HepG2 (cell line): ENCODE measurements around the gene ALOX12. TPM values are rescaled to one million over a fixed set of nuclear protein-coding genes. Genes with fewer than 3 reads are reported as not detected.
A peak's percentile ranks its signal among the peaks of the same experiment; 100 is the strongest.

Source experiments
- ASH2L ChIP-seq: fragments of 300-600, 200-600 bp; sonication (generic); IDR thresholded peaks from 2 replicates; pipeline ENCODE4 v1.7.0; 2017; ENCODE audit warnings: low read depth, mild to moderate bottlenecking, moderate library complexity, mixed read lengths, low read length; ENCODE audit not compliant: insufficient read length
- FOXC1 ChIP-seq: sonication (generic); formaldehyde crosslinking; IDR thresholded peaks from 2 replicates; pipeline ENCODE4 v1.8.0; 2022; ENCODE audit warnings: mild to moderate bottlenecking, missing genetic modification reagents, borderline replicate concordance
- GATAD1 ChIP-seq: IDR thresholded peaks from 2 replicates; pipeline ENCODE4 v1.6.1; 2016; ENCODE audit warnings: missing genetic modification reagents, missing compliant biosample characterization
- HES4 ChIP-seq: sonication (generic); formaldehyde crosslinking; IDR thresholded peaks from 2 replicates; pipeline ENCODE4 v1.9.0; 2021; ENCODE audit warnings: mild to moderate bottlenecking, missing genetic modification reagents, borderline replicate concordance
- HNRNPL ChIP-seq: fragments of 200-400 bp; formaldehyde crosslinking; IDR thresholded peaks from 2 replicates; pipeline ENCODE4 v1.6.1; 2017; ENCODE audit warnings: mild to moderate bottlenecking, low read depth, low read length
- MBNL3 ChIP-seq: fragments of 250-450 bp; sonication (Bioruptor Pico); conservative IDR thresholded peaks from 2 replicates; pipeline ENCODE4 v1.8.0; 2022; ENCODE audit warnings: mild to moderate bottlenecking, inconsistent platforms
- MLLT10 ChIP-seq: sonication (generic); formaldehyde crosslinking; IDR thresholded peaks from 2 replicates; pipeline ENCODE4 v1.4.0; 2020; ENCODE audit warnings: missing genetic modification reagents
- ONECUT2 ChIP-seq: sonication (generic); formaldehyde crosslinking; IDR thresholded peaks from 2 replicates; pipeline ENCODE4 v1.4.0; 2020; ENCODE audit warnings: missing genetic modification reagents
- PAWR ChIP-seq: sonication (generic); formaldehyde crosslinking; IDR thresholded peaks from 2 replicates; pipeline ENCODE4 v1.4.0; 2020; ENCODE audit warnings: missing genetic modification reagents, mild to moderate bottlenecking, borderline replicate concordance
- SMAD1 ChIP-seq: sonication (generic); formaldehyde crosslinking; IDR thresholded peaks from 2 replicates; pipeline ENCODE4 v1.4.0; 2020; ENCODE audit warnings: missing genetic modification reagents, low read depth, mild to moderate bottlenecking, borderline replicate concordance
- SP140L ChIP-seq: sonication (generic); formaldehyde crosslinking; IDR thresholded peaks from 2 replicates; pipeline ENCODE4 v1.4.0; 2020; ENCODE audit warnings: missing genetic modification reagents, borderline replicate concordance
- YEATS2 ChIP-seq: sonication (generic); formaldehyde crosslinking; IDR thresholded peaks from 2 replicates; pipeline ENCODE4 v1.4.0; 2020; ENCODE audit warnings: missing genetic modification reagents, borderline replicate concordance
- ZBTB14 ChIP-seq: sonication (generic); formaldehyde crosslinking; IDR thresholded peaks from 2 replicates; pipeline ENCODE4 v1.4.0; 2020; ENCODE audit warnings: missing genetic modification reagents
- ZNF441 ChIP-seq: sonication (generic); formaldehyde crosslinking; IDR thresholded peaks from 2 replicates; pipeline ENCODE4 v1.7.0; 2021; ENCODE audit warnings: missing genetic modification reagents, borderline replicate concordance
- ZNF546 ChIP-seq: sonication (generic); formaldehyde crosslinking; conservative IDR thresholded peaks from 2 replicates; pipeline ENCODE4 v1.8.1; 2023; ENCODE audit warnings: mild to moderate bottlenecking, missing genetic modification reagents
- ZNF572 ChIP-seq: sonication (generic); formaldehyde crosslinking; IDR thresholded peaks from 2 replicates; pipeline ENCODE4 v1.5.1; 2020; ENCODE audit warnings: mild to moderate bottlenecking, missing genetic modification reagents
- polyA plus RNA-seq, 8 experiments: library from polyadenylated mRNA; depleted of rRNA in 3 of 8; stranded (reverse) in 7 of 8; unstranded in 1 of 8; fragments of >200 nt; fragmentation: Illumina TruSeq in 4 of 8; extraction: Trizol in 4 of 8; gene quantifications; 2 replicates each; pipeline versions ENCODE4 v1.2.1 to v1.2.3, GENCODE V29; 2011 to 2016; ENCODE audit warnings: low read depth in 4 of 8, missing spikeins in 1 of 8, mixed read lengths in 1 of 8; ENCODE audit not compliant: insufficient read depth in 1 of 8
- total RNA-seq, 5 experiments: library from RNA; depleted of rRNA; stranded (reverse); fragments of >200 nt; fragmentation: Illumina TruSeq; extraction: Trizol; gene quantifications; 2 replicates each; pipeline ENCODE4 v1.2.3, GENCODE V29; 2016; ENCODE audit warnings: low read depth in 1 of 5
- TF ChIP-seq, protein P1 (sequence below): sonication (generic); formaldehyde crosslinking; IDR thresholded peaks from 2 replicates; pipeline ENCODE4 v1.4.0; 2020; ENCODE audit warnings: missing genetic modification reagents
- TF ChIP-seq, protein P2 (sequence below): sonication (generic); formaldehyde crosslinking; IDR thresholded peaks from 2 replicates; pipeline ENCODE4 v1.4.0; 2020; ENCODE audit warnings: missing genetic modification reagents, borderline replicate concordance
- TF ChIP-seq, protein P3 (sequence below): sonication (generic); formaldehyde crosslinking; IDR thresholded peaks from 2 replicates; pipeline ENCODE4 v1.8.1; 2022; ENCODE audit warnings: mild to moderate bottlenecking, missing genetic modification reagents
- TF ChIP-seq, protein P4 (sequence below): sonication (generic); formaldehyde crosslinking; IDR thresholded peaks from 2 replicates; pipeline ENCODE4 v1.4.0; 2020; ENCODE audit warnings: missing genetic modification reagents, borderline replicate concordance

The ALOX12 gene
- total and polyA plus RNA-seq, 2 of the 13 experiments (the other 11 are each of a cell fraction or from before 2014, with no cell fraction given), result not detected

GRCh38 chr17:7014261-7014994, 18.6 kb downstream of the ALOX12 start (continued):
- TF ChIP-seq HNRNPL (no peak), MBNL3 (CRISPR knock-in tag) (no peak), FOXC1 (peak; percentile 88; the same call in 1 of the 2 replicates), GATAD1 (CRISPR knock-in tag) (peak; percentile 86), YEATS2 (CRISPR knock-in tag) (peak; percentile 74; the same call in 1 of the 2 replicates), ASH2L (peak; percentile 75), ZNF441 (CRISPR knock-in tag) (peak; percentile 54; the same call in 1 of the 2 replicates), ONECUT2 (CRISPR knock-in tag) (peak; percentile 57; the same call in 1 of the 2 replicates), HES4 (CRISPR knock-in tag) (no peak; the same call in 1 of the 2 replicates), ZNF572 (no peak), ZNF546 (CRISPR knock-in tag) (0 out of 2 replicates have a peak, but pooled peaks have one; percentile 44), SMAD1 (CRISPR knock-in tag) (no peak), ZBTB14 (CRISPR knock-in tag) (no peak), MLLT10 (no peak), PAWR (CRISPR knock-in tag) (no peak), SP140L (CRISPR knock-in tag) (no peak)
- TF ChIP-seq, protein P1, sequence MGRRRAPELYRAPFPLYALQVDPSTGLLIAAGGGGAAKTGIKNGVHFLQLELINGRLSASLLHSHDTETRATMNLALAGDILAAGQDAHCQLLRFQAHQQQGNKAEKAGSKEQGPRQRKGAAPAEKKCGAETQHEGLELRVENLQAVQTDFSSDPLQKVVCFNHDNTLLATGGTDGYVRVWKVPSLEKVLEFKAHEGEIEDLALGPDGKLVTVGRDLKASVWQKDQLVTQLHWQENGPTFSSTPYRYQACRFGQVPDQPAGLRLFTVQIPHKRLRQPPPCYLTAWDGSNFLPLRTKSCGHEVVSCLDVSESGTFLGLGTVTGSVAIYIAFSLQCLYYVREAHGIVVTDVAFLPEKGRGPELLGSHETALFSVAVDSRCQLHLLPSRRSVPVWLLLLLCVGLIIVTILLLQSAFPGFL, result no peak
- TF ChIP-seq, protein P2, sequence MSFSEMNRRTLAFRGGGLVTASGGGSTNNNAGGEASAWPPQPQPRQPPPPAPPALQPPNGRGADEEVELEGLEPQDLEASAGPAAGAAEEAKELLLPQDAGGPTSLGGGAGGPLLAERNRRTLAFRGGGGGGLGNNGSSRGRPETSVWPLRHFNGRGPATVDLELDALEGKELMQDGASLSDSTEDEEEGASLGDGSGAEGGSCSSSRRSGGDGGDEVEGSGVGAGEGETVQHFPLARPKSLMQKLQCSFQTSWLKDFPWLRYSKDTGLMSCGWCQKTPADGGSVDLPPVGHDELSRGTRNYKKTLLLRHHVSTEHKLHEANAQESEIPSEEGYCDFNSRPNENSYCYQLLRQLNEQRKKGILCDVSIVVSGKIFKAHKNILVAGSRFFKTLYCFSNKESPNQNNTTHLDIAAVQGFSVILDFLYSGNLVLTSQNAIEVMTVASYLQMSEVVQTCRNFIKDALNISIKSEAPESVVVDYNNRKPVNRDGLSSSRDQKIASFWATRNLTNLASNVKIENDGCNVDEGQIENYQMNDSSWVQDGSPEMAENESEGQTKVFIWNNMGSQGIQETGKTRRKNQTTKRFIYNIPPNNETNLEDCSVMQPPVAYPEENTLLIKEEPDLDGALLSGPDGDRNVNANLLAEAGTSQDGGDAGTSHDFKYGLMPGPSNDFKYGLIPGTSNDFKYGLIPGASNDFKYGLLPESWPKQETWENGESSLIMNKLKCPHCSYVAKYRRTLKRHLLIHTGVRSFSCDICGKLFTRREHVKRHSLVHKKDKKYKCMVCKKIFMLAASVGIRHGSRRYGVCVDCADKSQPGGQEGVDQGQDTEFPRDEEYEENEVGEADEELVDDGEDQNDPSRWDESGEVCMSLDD, result no peak
- TF ChIP-seq, protein P3, sequence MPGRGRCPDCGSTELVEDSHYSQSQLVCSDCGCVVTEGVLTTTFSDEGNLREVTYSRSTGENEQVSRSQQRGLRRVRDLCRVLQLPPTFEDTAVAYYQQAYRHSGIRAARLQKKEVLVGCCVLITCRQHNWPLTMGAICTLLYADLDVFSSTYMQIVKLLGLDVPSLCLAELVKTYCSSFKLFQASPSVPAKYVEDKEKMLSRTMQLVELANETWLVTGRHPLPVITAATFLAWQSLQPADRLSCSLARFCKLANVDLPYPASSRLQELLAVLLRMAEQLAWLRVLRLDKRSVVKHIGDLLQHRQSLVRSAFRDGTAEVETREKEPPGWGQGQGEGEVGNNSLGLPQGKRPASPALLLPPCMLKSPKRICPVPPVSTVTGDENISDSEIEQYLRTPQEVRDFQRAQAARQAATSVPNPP, result no peak
- TF ChIP-seq, protein P4, sequence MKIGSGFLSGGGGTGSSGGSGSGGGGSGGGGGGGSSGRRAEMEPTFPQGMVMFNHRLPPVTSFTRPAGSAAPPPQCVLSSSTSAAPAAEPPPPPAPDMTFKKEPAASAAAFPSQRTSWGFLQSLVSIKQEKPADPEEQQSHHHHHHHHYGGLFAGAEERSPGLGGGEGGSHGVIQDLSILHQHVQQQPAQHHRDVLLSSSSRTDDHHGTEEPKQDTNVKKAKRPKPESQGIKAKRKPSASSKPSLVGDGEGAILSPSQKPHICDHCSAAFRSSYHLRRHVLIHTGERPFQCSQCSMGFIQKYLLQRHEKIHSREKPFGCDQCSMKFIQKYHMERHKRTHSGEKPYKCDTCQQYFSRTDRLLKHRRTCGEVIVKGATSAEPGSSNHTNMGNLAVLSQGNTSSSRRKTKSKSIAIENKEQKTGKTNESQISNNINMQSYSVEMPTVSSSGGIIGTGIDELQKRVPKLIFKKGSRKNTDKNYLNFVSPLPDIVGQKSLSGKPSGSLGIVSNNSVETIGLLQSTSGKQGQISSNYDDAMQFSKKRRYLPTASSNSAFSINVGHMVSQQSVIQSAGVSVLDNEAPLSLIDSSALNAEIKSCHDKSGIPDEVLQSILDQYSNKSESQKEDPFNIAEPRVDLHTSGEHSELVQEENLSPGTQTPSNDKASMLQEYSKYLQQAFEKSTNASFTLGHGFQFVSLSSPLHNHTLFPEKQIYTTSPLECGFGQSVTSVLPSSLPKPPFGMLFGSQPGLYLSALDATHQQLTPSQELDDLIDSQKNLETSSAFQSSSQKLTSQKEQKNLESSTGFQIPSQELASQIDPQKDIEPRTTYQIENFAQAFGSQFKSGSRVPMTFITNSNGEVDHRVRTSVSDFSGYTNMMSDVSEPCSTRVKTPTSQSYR (CRISPR knock-in tag), result no peak
